ENCODE measurements around the gene MPHOSPH8.

DNA sequence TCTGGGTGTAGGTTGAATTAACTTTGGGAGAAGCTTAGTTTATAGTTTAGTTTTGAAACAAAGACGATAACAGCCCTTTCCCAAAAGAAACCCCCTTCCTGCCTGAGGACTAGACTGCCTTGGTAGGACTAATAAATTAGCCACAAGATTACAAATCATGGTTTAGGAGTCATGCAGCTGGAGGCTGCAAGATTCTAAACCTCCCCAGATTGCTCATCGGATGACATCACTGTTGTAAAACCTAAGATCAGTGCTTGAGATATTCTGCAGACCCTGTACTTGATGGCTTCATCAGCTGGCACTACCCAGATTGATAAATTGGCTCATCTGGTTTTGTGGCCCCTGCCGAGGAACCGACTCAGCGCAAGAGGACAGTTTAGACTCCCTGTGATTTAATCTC is 35.9 kb upstream of the MPHOSPH8 start:
- TF ChIP-seq RFX5 (IDR thresholded peaks at IDR 0.05; ENCODE audit: low read depth, low read length), result no peak
- TF ChIP-seq, protein P1, sequence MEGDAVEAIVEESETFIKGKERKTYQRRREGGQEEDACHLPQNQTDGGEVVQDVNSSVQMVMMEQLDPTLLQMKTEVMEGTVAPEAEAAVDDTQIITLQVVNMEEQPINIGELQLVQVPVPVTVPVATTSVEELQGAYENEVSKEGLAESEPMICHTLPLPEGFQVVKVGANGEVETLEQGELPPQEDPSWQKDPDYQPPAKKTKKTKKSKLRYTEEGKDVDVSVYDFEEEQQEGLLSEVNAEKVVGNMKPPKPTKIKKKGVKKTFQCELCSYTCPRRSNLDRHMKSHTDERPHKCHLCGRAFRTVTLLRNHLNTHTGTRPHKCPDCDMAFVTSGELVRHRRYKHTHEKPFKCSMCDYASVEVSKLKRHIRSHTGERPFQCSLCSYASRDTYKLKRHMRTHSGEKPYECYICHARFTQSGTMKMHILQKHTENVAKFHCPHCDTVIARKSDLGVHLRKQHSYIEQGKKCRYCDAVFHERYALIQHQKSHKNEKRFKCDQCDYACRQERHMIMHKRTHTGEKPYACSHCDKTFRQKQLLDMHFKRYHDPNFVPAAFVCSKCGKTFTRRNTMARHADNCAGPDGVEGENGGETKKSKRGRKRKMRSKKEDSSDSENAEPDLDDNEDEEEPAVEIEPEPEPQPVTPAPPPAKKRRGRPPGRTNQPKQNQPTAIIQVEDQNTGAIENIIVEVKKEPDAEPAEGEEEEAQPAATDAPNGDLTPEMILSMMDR (conservative IDR thresholded peaks at IDR 0.05; ENCODE audit: low read depth, low read length), result no peak
- no peak for TF ChIP-seq POLR2A (IDR thresholded peaks at IDR 0.05; ENCODE audit: low read depth, low read length)
